Measurements from ENCODE around the gene PSMC3.

The PSMC3 gene

DNA sequence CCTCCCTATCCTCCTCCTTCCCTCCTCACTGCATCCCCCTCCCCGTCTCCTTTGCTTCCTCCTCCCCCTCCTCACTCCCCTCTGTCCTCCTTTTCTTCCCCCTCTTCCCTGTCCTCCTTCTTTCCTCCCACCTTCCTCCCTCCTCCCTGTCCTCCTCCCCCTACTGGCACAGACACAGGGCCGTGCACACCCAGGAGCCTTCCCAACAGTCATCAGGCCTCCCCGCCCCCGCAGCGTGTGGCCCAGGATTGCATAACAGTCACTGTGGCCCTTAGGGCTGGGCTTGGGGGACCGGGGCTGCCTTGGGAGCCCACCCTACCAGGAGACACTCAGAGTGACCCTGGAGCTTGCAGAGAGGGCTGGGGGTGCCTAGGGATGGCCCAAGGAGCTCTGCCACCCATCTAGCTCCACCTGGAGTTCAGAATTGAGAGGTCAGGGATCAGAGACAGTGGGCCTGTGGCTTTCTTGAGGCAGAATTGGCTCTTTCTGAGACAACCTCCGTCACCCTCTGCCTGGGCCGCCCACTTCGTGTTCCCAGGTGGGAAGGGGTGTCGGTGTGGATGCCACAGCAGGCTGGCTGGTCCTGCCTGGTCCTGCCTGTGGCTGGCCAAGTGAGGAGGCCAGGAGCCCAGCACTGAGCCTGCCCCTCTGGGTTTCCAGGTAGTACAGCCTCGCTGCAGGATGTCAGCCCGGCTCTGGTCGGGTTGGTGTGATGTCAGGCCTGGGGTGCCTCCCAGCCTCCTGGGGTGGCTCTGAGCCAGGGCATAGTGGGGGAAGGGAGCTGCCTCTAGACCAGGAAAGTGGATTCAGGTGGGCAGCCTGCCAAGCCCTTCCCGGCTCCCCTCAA, 49.5 kb downstream of the PSMC3 start:
- no peak for DNase-seq (ENCODE audit: low read depth, low spot score)

DNA sequence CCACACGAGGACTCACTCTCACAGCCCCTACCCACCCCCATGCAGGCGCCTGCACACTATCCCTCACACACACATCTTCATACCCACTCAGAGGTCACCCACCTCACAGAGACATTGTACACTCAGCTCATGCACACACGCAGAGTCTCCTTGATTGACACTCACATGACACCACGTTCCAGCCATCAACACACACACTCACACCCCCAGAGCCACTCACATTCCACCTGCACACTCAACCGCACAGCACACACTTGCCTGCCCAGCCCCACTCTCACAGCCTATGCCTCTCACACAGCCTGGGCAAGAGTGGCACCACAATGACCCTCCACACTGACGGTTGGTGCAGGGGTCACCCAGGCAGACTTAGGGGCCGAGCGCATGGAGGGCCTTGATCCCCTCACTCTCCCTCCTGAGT, 50.1 kb downstream of the PSMC3 start:
- no peak for DNase-seq (ENCODE audit: low read depth, low spot score)

DNA sequence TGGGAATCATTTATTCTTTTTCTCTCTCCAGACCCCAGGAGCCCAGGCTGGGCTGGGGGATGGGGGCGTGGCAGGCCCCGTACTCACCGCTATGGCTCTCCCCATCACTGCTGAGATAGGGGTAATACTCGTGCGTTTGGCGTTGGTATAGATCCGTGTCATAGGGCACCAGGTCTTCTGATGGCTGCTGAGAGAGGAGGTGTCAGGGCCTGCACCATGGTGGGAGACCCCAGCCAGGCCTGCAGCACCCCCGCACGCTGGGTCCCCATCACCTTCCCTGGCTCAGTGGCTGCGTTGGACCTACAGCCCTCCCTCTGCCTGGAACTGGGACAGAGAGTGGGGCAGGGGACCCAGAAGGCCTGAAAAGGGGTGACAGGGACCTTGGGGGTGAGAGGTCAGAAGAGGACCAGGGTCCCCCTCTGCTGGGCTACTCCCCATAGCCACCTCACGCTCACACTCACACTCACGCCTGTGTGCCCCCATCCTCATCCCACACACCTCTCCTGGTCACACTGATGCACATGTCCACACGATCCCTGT, 50.6 kb downstream of the PSMC3 start:
- no peak for DNase-seq (ENCODE audit: low read depth, low spot score)

DNA sequence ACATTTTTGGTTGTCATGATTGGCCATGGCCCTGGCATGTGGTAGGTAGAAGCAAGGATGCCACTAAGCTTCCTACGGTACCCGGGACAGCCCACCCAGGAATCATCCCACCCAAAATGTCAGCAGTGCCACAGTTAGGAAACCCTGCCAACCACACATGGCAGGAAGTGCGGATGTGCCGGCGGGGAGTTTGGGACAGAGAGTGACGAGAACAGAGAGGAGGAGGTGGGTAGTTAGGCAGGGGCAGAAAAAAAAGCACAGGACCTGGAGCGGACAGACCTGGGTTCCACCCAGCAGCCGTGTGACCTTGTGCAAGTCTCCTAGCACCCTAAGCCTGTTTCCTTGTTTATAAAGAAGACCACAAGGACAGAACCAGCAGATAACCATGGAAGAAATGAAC, 51.2 kb downstream of the PSMC3 start:
- no peak for DNase-seq (ENCODE audit: low read depth, low spot score)

DNA sequence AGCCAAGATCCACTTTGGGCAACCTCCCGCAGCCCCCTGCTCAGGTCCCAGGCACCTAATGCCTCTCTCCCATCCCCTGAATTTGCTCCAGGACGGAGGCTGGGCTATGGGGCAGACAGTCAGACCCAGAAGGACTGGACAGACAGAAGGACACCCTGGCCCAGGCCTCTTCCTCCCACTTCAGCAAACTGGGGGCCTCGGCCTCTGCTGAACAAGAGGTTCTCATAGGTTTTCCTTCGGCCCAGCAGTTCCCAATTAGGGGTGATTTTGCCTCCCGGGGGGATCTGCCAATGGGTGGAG, 51.6 kb downstream of the PSMC3 start:
- no peak for DNase-seq (ENCODE audit: low read depth, low spot score)

DNA sequence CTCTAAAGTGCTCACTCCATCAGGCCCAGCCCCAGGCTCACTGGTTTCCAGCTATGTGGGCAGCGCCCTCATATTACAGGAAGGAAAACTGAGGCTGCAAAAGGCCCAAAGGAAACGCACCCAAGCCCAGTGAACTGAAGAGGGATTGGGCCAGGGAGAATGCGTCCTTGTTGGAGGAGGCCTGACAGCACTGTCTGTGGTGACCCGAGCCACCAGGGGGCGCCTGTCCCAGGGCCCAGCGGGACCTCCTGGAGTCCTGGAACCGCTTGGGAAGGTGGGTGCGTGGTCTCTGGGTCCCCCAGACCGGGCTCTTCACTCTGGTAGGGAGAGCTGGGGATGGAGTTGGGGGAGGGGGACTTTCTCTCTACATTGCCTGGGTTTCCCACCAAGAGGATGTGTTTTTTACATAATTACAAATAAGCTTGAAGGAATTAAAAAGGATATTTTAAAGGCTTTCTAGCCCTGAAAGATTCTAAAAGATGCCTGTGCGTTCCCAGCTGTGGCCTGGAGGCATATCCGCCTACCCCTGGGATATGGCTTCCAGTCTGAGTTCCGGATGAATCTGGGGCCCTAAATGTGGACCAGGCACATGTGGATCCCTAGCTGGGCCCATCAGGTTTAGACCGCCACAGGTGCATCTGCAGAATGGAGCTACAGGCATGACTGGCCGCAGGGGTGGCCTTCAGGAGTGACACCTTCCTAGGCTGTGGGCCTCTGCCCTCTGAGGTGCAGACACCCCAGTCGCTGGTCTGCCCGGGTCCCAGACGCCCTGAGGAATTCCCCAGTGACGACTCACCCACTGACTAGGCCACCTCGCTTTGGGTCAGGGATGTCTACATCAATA, 52.1 kb downstream of the PSMC3 start:
- DNase-seq (ENCODE audit: low read depth, low spot score): no peak

DNA sequence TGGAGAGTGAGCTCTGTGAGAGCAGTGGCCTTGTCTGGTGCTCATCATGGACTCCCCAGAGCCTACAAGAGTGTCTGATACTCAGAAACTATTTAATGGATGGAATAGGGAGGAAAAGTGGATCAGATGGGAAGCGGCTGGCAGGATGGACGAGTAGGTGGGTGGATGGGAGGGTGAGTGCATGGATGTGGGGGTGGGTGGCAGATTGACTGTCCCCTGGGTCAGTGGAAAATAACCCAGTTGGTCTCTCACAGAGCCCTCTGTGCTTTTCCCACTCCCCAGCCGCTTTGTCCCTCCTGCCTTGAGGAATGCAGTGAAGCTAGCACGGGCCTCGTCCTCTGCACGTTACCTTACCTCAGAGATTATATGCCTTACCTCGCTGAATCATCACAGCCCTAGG, 53.8 kb downstream of the PSMC3 start:
- no peak for DNase-seq (ENCODE audit: low read depth, low spot score)

DNA sequence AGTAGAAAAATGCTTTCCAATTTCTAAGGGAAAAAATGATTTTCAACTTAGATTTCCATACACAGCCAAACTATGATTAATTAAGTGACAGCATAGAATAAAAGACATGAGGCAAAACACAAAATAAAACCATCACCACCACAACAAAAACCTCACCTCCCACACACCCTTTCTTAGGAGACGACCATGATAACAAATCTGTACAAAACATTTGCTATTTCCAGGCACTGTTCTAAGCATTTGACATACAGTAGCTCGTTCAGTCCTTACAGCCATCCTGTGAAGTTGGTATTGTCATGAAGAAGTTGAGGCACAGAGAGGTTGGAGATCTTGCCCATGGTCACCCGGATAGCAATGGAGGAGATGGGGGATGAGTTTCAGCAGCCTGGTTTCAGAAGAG, 56.6 kb downstream of the PSMC3 start:
- no peak for DNase-seq (ENCODE audit: low read depth, low spot score)

Data from brain pericyte (primary cell).